Endothelial cell of umbilical vein (primary cell): ENCODE measurements around the gene SLC25A34. TPM values are rescaled to one million over a fixed set of nuclear protein-coding genes. Genes with fewer than 3 reads are reported as not detected.

Experiments used
- BruUV-seq: library from RNA; stranded (reverse); fragments of 400-500 nt; replicated peaks from 2 replicates; lab custom pipeline; 2021; lab: Mats Ljungman, UMichigan
- CTCF ChIA-PET: fragments of 300-600, 350-600 bp; sonication (Branson Sonifier 250); formaldehyde crosslinking; loops from one replicate; lab custom pipeline; 2021; ENCODE audit warnings: antibody characterized with exemption, inconsistent platforms; lab: Charles Lee
- POLR2A ChIA-PET: fragments of 300-600, 350-600 bp; sonication (Branson Sonifier 250); formaldehyde crosslinking; loops from one replicate; lab custom pipeline; 2021; ENCODE audit warnings: antibody characterized with exemption, inconsistent platforms; lab: Charles Lee
- DNase-seq: peaks from one replicate; pipeline ENCODE4 v3.0.0-alpha.2; 2011; ENCODE audit warnings: low read depth, low spot score
- FAIRE-seq: peaks from 2 replicates; lab custom pipeline; 2011; peaks lifted over from hg19 to GRCh38; lab: Jason Lieb, UNC
- H2AFZ ChIP-seq: 2 replicates; pipeline ENCODE4 v1.6.0; 2012; ENCODE audit warnings: low read depth, low read length, control low read depth, inconsistent platforms
- H3K27ac ChIP-seq: 2 replicates; pipeline ENCODE4 v1.5.1; 2011; ENCODE audit warnings: low read depth, mild to moderate bottlenecking, control low read depth, low read length, moderate library complexity; ENCODE audit not compliant: insufficient read depth
- H3K27me3 ChIP-seq, 2 experiments: 2 replicates each; pipeline versions ENCODE4 v1.6.0 to v1.6.1; 2011; ENCODE audit warnings: low read length in 2 of 2, mixed read lengths in 1 of 2; ENCODE audit not compliant: control insufficient read depth in 2 of 2, insufficient read depth in 2 of 2
- H3K36me3 ChIP-seq, 2 experiments: 2 replicates in 1 of 2; 3 replicates in 1 of 2; pipeline ENCODE4 v1.5.1; 2011; ENCODE audit warnings: low read length in 2 of 2, mild to moderate bottlenecking in 1 of 2, moderate library complexity in 1 of 2; ENCODE audit not compliant: control insufficient read depth in 2 of 2, insufficient read depth in 2 of 2; ENCODE audit errors: extremely low read depth in 1 of 2
- H3K4me1 ChIP-seq: 3 replicates; pipeline ENCODE4 v1.5.1; 2011; ENCODE audit warnings: mild to moderate bottlenecking, low read length; ENCODE audit not compliant: control insufficient read depth, insufficient read depth; ENCODE audit errors: extremely low read depth
- H3K4me2 ChIP-seq: 2 replicates; pipeline ENCODE4 v1.6.1; 2011; ENCODE audit warnings: low read length, control low read depth, mixed read lengths; ENCODE audit not compliant: insufficient read depth
- H3K4me3 ChIP-seq, 3 experiments: fragments of 200-600 bp in 1 of 3; sonication (generic), shearing (Covaris generic) in 1 of 3; replicated peaks in 1 of 3; 2 replicates each; pipeline ENCODE4 v1.5.1; 2011 to 2016; ENCODE audit warnings: control low read depth in 3 of 3, low read length in 3 of 3, mild to moderate bottlenecking in 2 of 3, inconsistent platforms in 1 of 3, low read depth in 1 of 3, moderate library complexity in 1 of 3; ENCODE audit not compliant: insufficient read depth in 1 of 3
- H3K79me2 ChIP-seq: 2 replicates; pipeline ENCODE4 v1.6.0; 2012; ENCODE audit warnings: low read length, inconsistent platforms; ENCODE audit not compliant: control insufficient read depth, insufficient read depth
- H3K9ac ChIP-seq: replicated peaks from 2 replicates; pipeline ENCODE3; 2011; ENCODE audit warnings: low read length, control low read depth; ENCODE audit not compliant: insufficient read depth; ENCODE audit errors: extremely low read depth
- H3K9me1 ChIP-seq: replicated peaks from 3 replicates; pipeline ENCODE4 v1.6.0; 2011; ENCODE audit warnings: mild to moderate bottlenecking, low read length; ENCODE audit not compliant: control insufficient read depth, insufficient read depth; ENCODE audit errors: extremely low read depth
- H3K9me3 ChIP-seq: replicated peaks from 2 replicates; pipeline ENCODE4 v1.5.1; 2012; ENCODE audit warnings: low read length, inconsistent platforms; ENCODE audit not compliant: control insufficient read depth, insufficient read depth
- H4K20me1 ChIP-seq: replicated peaks from 2 replicates; pipeline ENCODE3; 2011; ENCODE audit warnings: mild to moderate bottlenecking, low read length; ENCODE audit not compliant: control insufficient read depth, insufficient read depth; ENCODE audit errors: extremely low read depth
- CTCF ChIP-seq, 2 donors: IDR thresholded peaks; 1 replicate in 1 of 2; 2 replicates in 1 of 2; pipeline ENCODE4 v1.5.1; 2011; ENCODE audit warnings: low read length in 2 of 2, mild to moderate bottlenecking in 2 of 2, moderate library complexity in 2 of 2, control low read depth in 1 of 2, inconsistent platforms in 1 of 2, low read depth in 1 of 2; ENCODE audit not compliant: insufficient read depth in 1 of 2; ENCODE audit errors: extremely low read depth in 1 of 2
- EZH2 ChIP-seq: IDR thresholded peaks from 2 replicates; pipeline ENCODE4 v1.6.1; 2012; ENCODE audit warnings: borderline replicate concordance, low read depth, mild to moderate bottlenecking, moderate library complexity, low read length, inconsistent platforms; ENCODE audit not compliant: severe bottlenecking
- JUN ChIP-seq: IDR thresholded peaks from 2 replicates; pipeline ENCODE4 v1.6.1; 2011; ENCODE audit warnings: borderline replicate concordance, low read depth; ENCODE audit not compliant: insufficient read length, insufficient read depth
- MAX ChIP-seq: IDR thresholded peaks from 2 replicates; pipeline ENCODE4 v1.6.1; 2011; ENCODE audit not compliant: insufficient read depth, insufficient read length
- MYC ChIP-seq: IDR thresholded peaks from one replicate; pipeline ENCODE4 v1.6.1; 2011; ENCODE audit warnings: mild to moderate bottlenecking, low read depth, low read length
- POLR2A ChIP-seq: IDR thresholded peaks from 2 replicates; pipeline ENCODE4 v1.6.1; 2012; ENCODE audit warnings: low read depth, mild to moderate bottlenecking, control low read depth, low read length
- POLR2AphosphoS5 ChIP-seq: IDR thresholded peaks from 2 replicates; pipeline ENCODE4 v1.6.1; 2012; ENCODE audit warnings: low read depth, mild to moderate bottlenecking, control low read depth, low read length, moderate library complexity; ENCODE audit not compliant: insufficient read depth
- dilution Hi-C: fragments of 300-500 bp; cut with MboI; formaldehyde crosslinking; loops from one replicate; pipeline ENCODE4 v1.15.0; 2019; ENCODE audit warnings: low sequenced_read_pairs; ENCODE audit not compliant: extremely low pct_ligation_motif_present
- intact Hi-C: fragments of 100-400 bp; cut with micrococcal nuclease; formaldehyde crosslinking; loops from one replicate; pipeline ENCODE4 v1.10.0; 2022
- polyA plus RNA-seq, 4 experiments: library from polyadenylated mRNA; depleted of rRNA in 3 of 4; stranded (reverse) in 3 of 4; unstranded in 1 of 4; fragments of >200 nt; gene quantifications; 2 replicates each; pipeline versions ENCODE4 v1.2.1 to v1.2.3, GENCODE V29; 2011 to 2012; ENCODE audit warnings: missing spikeins in 1 of 4
- total RNA-seq: library from RNA; stranded (reverse); gene quantifications from 2 replicates; pipeline ENCODE4 v1.2.3, GENCODE V29; 2021

Gene SLC25A34
- total and polyA plus RNA-seq, 2 donors (not counting 3 experiments of a cell fraction or from before 2014, with no cell fraction given) = 0.90 to 1.1 TPM

- Histone ChIP-seq H3K4me3 (no peak overlapping the region), H3K27ac (no peak overlapping the region), H3K9me1 (no peaks in the 10 kb centered on the region), H4K20me1 (no peaks in the 10 kb centered on the region), H3K9ac (no peak overlapping the region), H2AFZ (no peak overlapping the region), H3K4me1 (peaks cover 12% of the 10 kb centered on the region), H3K79me2 (peaks cover 76% of the 10 kb centered on the region), H3K4me2 (no peak overlapping the region), H3K27me3 (no peaks in the 10 kb centered on the region), H3K36me3 (peaks cover 0 to 2% of the 10 kb centered on the region in 2 experiments), H3K9me3 (no peaks in the 10 kb centered on the region)
- ChIA-PET POLR2A (no interaction called here), CTCF (interaction anchor here (1.0 kb wide), 1 partner anchor 72 kb away, joined by 4 read pairs; no protein-coding TSS in a partner anchor)
- no TSS peak for BruUV-seq
- FAIRE-seq = peak; percentile 50
- no peak for TF ChIP-seq POLR2A
- TF ChIP-seq POLR2AphosphoS5 = no peak
- TF ChIP-seq CTCF (IDR thresholded peaks at IDR 0.05; ENCODE audit: extremely low read depth in 1 of 2, insufficient read depth in 1 of 2, low read depth in 1 of 2, low read length in 2 of 2) = no peak
- TF ChIP-seq EZH2 = no peak
- TF ChIP-seq MYC = no peak
- TF ChIP-seq MAX = no peak
- TF ChIP-seq JUN = no peak
- intact Hi-C loops = no loop called here
- dilution Hi-C loops = no loop called here
- DNase-seq = no peak
Observed at GRCh38 chr1:15690317-15690716, 45.7 kb upstream of the SLC25A34 start.
